Epithelial cell of esophagus (primary cell): ENCODE results near the gene ZNF296.

ENCODE experiments used
- DNase-seq: peaks from one replicate; pipeline ENCODE4 v3.0.0; 2010; ENCODE audit warnings: low read depth
- H3K4me3 ChIP-seq: 2 replicates; pipeline ENCODE4 v1.5.1; 2011; ENCODE audit warnings: mild to moderate bottlenecking, low read length, control low read depth
- TF ChIP-seq, protein P1 (sequence below): IDR thresholded peaks from 2 replicates; pipeline ENCODE4 v1.5.1; 2011; ENCODE audit warnings: low read depth, mild to moderate bottlenecking, low read length, control low read depth, inconsistent platforms; ENCODE audit not compliant: insufficient read depth; ENCODE audit errors: missing control alignments

Gene ZNF296

DNA sequence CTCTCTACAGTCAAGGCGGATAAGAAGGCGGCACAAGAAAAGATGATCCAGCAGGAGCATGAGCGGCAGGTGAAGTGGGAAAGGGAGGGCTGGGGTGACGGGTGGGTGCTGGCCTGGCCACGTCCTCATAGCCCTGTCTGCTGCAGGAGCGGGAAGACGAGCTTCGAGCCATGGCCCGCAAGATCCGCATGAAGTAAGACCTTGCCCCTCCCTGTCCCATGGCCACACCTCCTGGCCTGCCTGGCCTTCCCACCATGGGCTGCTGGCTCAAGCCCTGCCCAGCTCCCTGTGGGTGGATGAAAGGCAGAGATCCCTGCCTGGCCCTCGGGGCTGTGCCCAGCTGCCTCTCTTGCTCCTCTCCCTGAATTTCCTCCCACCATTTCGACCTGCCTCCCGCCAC lies 7.2 kb downstream of the ZNF296 start:
- DNase-seq, result peak; percentile 50
- TF ChIP-seq, protein P1, sequence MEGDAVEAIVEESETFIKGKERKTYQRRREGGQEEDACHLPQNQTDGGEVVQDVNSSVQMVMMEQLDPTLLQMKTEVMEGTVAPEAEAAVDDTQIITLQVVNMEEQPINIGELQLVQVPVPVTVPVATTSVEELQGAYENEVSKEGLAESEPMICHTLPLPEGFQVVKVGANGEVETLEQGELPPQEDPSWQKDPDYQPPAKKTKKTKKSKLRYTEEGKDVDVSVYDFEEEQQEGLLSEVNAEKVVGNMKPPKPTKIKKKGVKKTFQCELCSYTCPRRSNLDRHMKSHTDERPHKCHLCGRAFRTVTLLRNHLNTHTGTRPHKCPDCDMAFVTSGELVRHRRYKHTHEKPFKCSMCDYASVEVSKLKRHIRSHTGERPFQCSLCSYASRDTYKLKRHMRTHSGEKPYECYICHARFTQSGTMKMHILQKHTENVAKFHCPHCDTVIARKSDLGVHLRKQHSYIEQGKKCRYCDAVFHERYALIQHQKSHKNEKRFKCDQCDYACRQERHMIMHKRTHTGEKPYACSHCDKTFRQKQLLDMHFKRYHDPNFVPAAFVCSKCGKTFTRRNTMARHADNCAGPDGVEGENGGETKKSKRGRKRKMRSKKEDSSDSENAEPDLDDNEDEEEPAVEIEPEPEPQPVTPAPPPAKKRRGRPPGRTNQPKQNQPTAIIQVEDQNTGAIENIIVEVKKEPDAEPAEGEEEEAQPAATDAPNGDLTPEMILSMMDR, result no peak
- H3K4me3 ChIP-seq, result no peak overlapping the region

DNA sequence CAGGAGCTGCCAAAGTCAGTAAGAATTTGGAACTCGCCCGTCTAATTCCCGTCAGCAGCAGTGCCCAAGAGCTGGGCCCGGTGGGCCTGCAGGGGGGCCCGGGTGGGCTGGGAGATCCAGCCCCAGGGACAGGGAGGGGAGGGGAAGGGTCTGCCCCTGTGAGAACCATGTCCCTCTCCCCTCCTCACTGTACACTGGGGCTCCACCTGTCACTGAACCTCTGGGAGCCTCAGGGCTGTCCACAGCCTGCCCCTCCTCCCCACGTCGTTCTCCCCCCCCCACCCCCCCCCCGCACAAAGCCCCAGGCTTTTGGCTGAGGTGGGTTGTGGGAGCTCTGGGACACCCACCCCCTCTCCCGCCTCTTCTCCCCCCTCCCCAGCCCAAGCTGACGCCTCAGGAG lies 8.2 kb downstream of the ZNF296 start:
- DNase-seq, result no peak
- TF ChIP-seq, protein P1, result no peak
- H3K4me3 ChIP-seq, result no peak overlapping the region

DNA sequence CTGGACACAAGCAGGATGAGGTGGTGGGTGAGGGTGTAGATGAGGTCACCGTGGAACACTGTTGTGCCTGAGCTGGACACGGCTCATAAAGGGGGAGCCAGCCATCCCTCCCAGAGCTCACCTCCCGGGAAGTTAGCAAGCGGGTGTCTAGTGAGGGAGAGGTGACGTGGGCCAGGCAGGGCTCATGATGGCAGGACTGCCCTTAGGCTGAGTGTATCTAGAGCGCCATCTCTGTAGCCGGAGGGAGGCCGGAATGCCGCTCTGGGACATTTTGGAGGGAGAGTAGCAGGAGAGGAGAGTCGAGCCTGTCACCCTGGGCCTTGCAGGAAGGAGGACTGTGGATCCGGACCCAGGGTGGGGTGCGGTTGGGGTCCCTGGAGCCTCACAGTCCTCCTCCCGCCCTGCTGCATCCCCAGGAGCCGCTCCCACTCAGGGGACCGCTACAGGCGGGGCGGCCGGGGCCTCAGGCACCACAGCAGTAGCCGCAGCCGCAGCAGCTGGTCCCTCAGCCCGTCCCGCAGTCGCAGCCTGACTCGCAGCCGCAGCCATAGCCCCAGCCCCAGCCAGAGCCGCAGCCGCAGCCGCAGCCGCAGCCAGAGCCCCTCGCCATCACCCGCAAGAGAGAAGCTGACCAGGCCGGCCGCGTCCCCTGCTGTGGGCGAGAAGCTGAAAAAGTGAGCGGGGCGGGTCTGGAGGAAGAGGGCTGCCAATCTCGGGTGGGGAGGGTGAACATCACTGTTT lies 9.2 kb downstream of the ZNF296 start:
- TF ChIP-seq, protein P1, result no peak

DNA sequence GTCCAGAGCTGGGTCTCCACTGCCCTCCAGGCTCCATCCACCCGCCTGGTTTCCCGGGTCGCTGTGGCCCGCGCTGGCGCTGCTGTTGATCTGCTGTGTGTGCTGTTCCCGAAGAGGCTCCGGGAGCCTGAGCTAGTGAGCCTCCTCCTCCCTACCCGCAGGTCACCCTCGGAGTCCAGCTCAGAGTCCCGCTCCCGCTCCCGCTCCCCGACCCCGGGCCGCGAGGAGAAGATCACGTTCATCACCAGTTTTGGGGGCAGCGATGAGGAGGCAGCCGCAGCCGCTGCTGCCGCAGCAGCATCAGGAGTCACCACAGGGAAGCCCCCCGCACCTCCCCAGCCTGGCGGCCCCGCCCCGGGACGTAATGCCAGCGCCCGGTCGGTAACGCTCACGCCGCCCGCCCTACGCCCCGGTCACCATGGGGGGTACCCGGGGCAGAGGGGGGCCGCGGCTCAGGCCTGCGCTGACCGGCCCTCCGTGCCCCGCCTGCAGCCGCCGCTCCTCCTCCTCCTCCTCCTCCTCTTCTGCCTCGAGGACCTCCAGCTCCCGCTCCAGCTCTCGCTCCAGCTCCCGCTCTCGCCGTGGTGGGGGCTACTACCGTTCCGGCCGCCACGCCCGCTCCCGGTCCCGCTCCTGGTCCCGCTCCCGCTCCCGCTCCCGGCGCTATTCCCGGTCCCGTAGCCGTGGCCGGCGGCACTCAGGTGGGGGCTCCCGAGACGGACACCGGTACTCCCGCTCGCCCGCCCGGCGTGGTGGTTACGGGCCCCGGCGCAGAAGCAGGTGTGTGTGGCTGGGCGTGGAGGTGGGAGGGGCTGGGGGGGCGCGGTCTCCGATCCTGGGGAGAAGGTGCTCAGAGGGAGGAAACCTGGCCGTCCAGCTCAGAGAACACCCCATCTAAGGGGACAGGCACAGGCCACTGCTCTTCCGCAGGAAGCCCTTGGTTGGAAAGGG lies 12.2 kb downstream of the ZNF296 start:
- no peak for DNase-seq
- no peak overlapping the region for H3K4me3 ChIP-seq
- TF ChIP-seq, protein P1, result no peak

More for the DNA sequence above, 9.2 kb downstream of the ZNF296 start:
- H3K4me3 ChIP-seq, result no peak overlapping the region
- DNase-seq, result no peak

DNA sequence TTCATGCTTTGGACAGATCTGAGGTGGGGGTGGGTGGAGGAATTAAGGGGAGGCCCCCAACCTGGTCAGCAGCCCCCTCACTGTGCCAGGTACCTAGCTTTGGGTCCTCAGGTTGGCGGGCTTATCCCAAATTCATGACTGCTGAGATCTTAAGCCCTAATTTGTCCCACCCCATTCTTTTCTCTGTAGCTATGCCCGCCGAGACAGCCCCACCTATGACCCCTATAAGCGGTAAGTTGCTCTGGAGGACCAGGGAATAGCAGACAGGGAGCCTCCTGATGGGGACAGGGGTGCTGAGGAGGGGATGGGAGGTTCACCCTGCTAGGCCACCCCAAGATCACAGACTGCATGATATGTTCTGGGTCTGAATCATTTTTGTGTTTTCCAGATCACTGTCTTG lies 14.3 kb downstream of the ZNF296 start:
- TF ChIP-seq, protein P1, result no peak
- no peak overlapping the region for H3K4me3 ChIP-seq
- DNase-seq, result no peak

DNA sequence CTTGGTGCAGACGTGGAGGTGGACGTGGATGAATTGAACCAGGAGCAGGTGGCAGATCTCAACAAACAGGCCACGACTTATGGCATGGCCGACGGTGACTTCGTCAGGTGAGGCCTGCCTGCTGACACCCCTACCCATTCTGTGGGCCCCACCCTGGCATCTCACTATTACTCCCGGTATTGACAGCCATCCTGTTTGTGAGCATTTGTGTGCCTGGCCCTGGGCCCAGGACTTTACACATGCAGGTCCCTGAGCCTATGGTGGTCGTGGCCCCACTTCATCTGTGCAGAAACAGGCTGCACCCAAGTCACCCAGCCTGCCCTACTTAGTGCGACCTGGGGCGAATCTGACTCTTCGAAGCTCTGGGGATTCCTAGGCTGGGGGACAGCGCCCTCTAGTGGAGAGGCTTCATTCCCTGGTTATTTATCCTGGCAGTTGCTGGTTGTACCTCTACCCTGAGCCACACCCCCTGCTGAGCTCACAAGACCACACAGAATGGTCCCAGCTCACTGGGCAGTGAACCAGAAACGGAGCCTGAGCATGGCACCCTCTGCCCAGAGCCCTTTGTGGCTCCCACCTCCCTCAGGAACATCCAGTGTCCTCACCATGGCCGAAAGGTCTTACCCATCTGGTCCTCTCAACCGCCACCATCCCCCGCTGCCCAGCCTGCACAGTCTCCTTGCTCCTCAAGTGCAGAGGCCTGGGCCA lies 16.9 kb downstream of the ZNF296 start:
- DNase-seq, result peak; percentile 87
- TF ChIP-seq, protein P1, result peak; percentile 91
- H3K4me3 ChIP-seq, result no peak overlapping the region
